GM18861 (cell line): ENCODE measurements around the gene CD109.
"Not testable (repeated sequence)": the region's sequence is repeated elsewhere in the genome, so short reads cannot be mapped to it uniquely, and the experiment has no call there.

Experiments
- ATAC-seq: cut with Tn5 transposase; IDR thresholded peaks from one replicate; pipeline ENCODE4 v1.9.1; 2021; ENCODE audit not compliant: unreplicated experiment

Gene CD109

DNA sequence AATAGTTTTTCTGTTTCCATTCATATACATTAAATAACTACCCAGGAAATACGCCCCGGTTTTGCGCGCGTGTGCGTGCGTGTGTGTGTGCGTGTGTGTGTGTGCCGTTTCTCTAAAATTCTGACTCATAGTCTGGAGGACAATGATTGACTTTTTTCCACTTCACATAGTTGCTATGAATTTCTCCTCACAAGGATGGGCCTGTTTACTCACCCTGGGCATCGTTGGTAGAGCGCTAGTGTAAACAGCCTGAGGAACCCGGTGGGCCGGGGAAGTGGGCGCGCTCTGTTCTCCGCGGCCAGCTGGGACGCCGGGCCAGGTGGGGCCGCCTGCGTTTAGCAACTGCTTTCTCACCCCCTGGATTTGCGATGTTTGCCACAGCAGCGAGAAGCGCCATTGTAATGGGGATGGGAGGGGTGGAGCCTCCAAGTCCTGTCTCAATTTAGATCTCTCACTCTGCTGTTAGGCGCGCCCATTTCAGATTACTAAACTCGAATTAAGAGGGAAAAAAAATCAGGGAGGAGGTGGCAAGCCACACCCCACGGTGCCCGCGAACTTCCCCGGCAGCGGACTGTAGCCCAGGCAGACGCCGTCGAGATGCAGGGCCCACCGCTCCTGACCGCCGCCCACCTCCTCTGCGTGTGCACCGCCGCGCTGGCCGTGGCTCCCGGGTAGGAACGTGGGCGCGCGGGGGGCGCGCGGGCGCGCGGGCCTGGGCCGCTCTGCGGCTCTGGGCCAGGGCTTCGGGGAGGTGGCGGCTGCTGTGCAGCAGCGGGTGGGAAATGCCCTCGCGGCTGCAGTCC lies at the start of gene CD109:
Gene CD109 (plus strand): TSS at position 585 of the 803 bp plus-strand sequence. CDS start 13 bp downstream, at position 598.
- peak; percentile 54 for ATAC-seq

- no peak for ATAC-seq
Measured at GRCh38 chr6:73648166-73648565, 47.8 kb upstream of the CD109 start.

DNA sequence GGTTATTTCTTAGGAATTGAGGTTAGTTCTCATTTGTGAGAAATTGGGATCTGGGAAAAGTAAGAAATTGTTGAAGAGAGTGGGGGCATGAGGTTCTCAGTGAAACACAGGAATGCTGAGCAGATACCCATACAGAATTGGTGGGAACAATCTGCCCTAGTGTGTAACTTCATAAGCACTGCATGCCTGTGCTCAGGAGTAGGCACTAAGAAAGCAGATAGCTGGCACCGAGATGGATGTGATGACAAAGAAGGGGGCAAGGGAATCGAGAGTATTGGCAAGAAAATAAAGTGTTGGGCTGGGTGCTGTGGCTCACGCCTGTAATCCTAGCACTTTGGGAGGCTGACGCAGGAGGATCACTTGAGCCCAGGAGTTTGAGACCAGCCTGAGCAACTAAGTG lies 46.2 kb upstream of the CD109 start:
- ATAC-seq, result no peak

- ATAC-seq, result peak; percentile 33
Measured at GRCh38 chr6:73652637-73653570, 43.1 kb upstream of the CD109 start.

DNA sequence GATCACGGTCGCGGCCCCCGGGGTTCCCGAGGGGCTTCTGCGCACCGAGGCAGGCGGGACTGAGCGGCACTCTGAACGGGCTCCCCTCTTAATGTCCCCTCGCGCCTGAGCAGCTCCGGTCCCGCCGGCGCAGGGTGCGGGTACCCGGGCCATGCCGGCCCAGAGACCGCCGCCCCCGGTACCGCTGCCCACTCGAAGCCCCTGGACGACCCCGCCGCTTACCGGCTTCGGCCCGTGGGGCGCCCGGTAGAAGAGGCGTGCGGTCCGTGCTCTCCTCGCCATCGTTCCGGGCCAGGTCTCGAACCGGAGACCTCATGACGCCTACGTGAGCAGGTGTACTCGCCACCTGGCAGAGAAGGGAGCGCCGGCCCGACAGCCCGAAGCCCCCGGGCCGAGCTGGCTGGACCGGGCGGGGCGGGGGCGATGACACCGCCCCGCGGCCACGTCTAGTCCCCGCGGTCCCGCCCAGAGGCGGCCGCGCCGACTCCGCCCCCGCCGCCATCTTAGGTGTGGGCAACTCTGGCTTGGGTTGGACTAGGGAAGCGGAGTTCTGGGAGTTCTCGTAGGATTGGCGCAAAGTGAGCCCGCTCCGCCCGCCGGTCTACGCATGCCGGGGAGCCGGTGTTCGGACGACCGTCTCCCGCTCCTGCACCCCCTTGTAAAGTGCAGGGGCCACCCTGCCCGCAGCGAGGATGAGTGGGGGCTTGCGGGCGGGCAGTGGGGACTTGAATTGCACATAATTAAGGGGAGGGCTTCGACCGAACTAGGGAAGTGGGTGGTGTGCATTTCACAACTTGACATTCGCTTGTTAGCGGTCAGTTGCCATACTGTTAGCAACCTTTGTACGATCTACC lies 42.2 kb upstream of the CD109 start, which contains the start of gene SLC17A5:
Gene SLC17A5 (minus strand): TSS at position 422 of the 854 bp plus-strand sequence. CDS start 106 bp downstream, at position 316.
- ATAC-seq, result peak; percentile 75

GRCh38 chr6:73655341-73655917 lies 40.6 kb upstream of the CD109 start:
- ATAC-seq, result no peak

DNA sequence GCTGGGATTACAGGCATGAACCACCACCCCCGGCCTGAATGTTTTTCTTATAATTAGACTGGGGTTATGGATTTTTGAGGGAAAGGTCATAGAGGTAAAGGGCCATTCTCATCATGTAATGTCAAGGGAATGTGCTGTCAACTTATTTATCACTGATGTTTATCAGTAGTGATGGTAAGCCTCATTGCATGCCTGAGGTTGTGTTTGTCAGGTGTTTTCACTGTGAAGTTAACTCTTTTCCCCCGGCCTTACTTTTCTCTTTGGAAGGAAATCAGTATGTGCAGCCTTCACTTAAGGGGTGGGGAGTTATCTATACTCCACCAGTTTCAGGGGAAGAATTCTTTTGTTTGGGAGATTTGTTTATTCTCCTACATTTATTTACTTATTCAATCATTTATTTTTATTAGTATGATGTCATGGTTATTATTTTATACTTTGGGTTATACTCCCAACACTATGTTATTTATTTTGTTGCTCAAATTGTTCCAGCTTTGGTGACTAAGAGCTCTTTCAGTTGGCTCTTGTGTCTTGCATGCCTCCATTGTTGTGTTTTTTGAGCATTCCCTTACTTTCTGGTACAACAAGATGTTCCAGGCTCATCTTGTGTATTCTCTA lies 39.4 kb upstream of the CD109 start:
- ATAC-seq, result no peak

- ATAC-seq, result no peak
Measured at GRCh38 chr6:73657201-73657600, 38.8 kb upstream of the CD109 start.

- ATAC-seq, result no peak
Measured at GRCh38 chr6:73664701-73665100, 31.3 kb upstream of the CD109 start.

DNA sequence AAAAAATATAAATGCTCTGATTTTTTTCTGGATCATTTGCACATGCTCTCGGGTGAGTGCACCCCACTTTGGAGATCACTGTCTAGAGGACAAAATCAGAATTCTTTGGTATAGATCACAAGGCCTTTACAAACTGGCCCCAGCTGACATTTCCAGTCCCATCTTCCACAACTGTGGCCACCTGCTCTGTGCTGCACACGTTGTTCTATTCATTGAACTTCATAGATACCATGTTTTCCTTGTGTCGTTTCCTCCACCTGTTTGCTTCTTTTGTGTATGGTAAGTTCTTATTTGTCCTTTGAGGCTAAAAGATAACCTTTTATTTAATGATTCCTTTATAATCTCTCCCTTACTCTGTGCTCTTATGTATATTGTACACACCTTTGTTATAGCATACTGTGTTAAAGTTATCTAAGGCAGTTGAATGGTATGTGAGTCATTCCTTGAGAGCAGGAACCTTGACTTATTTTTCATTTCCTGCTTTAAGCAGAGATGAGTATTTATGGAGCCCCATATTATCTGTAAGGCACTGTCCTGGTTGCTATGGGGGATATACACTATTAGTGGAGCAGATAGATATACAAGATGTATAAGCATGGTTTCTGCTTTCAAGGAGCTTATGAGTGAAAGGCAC lies 30.2 kb upstream of the CD109 start:
- peak; percentile 64 for ATAC-seq

DNA sequence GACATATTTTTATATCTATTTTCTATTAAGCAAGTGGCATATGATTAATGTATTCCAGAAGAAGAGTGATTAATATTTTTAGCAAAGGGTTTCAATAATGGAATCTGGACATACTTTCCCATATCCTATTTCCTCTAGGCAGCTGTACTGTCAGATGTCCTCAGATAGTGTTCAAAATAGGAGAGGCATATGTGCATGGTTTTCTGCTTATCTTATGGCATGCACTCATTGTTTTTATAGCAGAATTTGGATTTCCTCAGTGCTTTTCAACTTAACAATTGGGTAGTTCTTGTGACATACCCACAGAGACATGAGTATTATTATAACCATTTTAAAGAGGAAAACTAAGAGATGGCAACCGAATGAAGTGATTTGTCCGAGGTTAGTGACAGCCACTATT lies 29.6 kb upstream of the CD109 start:
- no peak for ATAC-seq

DNA sequence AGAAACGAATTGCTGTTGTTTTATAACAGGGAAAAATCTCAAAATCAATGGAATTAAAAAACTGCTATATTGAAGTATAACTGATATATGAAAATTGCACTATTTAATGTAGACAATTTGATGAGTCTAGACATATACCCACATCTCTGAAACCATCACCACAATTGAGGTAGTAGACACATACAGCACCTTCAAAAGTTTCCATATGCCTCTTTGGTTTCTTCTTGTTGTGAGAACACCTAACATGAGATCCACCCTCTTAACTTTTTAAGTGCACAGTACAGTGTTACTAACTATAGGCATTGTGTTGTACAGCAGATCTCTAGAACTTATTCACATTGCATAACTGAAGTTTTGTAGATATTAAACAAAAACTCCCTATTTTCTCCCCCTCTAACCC lies 28.2 kb upstream of the CD109 start:
- no peak for ATAC-seq

DNA sequence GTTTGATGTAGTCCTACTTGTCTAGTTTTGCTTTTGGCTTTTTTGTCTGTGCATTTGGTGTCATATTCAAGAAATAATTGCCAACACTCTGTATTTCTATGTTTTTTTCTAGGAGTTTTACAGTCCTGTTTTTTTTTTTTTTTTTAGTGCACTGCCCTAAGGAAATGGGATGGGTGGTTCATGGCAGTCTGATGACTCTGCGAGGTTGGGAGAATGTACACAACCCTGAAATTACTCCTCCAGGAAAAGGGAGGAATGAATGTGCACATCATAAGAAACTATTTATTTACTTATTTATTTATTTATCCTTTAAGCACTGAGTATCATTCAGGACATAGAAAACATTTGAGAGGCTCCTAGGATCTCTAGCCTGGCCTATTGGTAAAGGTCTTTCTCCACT lies 27.0 kb upstream of the CD109 start:
- ATAC-seq, result no peak

DNA sequence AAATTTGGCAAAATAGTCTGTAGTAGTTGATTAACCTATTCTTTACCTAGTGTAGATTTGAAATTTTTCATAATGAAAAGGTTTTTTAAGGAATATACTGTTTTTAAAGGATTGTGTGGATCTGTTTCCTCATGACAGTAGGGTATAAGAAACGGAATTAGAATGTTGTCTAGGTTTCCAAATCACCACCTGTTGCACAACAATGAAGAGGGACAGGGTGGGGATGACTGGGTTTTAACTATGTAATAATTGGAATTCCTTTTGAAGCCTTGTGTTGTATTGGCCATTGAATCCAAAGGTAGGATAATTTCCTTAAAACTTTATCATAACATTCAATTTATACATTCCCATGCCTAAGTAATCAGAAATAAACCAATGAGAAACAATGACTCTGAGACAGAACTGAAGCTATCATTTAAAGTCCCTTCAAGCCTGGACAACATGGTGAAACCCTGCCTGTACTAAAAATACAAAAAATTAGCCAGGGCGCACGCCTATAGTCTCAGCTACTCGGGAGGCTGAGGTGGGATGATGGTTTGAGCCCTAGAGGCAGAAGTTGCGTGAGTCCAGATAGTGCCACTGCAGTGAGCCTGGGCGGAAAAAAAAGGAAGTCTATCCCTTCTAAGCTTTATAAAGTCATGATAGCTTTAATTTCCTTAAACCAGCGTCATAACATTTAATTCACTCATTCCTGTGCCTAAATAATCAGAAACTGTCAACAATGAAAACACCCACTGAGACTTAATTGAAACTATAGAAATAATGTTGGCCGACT lies 23.9 kb upstream of the CD109 start:
- no peak for ATAC-seq

DNA sequence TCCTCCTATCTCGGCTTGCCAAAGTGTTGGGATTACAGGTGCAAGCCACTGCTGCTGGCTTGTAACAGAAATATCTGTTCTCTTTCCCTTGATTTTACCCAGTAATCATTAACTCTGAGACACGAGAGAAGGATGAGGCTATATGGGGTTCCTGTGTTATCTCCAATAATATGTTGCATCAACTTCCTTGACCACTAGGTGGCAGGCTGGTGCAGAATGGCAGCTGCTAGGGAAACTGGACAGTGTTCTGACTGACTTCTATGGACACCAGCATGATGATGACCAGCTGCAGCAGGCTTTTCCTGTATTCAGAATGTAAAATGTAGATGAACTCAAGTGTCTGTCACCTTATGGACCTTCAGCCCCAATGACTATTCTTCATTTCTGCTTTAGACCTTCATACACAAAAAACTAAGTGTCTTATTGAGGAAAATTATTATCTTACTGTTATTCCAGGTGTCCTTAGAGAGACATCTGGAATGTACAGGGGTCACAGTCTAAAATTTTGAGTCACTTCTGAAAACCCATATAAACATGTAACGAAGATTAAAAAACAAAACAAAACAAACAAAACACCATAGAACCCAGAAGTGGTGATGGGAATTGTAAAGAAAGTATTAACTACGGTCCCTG lies 20.4 kb upstream of the CD109 start:
- peak; percentile 95 for ATAC-seq

- ATAC-seq, result no peak
Measured at GRCh38 chr6:73679009-73679408, 17.0 kb upstream of the CD109 start.

DNA sequence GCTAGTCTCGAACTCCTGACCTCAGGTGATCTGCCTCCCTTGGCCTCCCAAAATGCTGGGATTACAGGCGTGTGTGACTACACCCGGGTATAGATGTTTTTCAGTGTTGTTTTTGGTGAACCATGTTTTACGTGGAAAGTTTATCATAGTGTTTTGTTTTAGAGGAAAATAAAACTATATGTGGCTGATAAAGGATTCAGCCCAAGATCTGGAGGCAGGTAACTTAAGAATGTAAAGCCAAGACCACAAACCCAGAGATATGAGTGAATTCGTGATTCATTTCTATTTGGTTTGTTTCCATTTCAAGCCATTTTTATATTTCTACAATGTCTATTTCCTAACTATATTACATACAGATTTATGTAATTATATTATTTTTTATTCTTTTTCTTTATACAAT lies 16.2 kb upstream of the CD109 start:
- ATAC-seq, result not testable (repeated sequence)

GRCh38 chr6:73680289-73680918 lies 15.6 kb upstream of the CD109 start:
- ATAC-seq, result no peak
